IMR-90 (cell line): Measurements from ENCODE around the gene SLC38A11. TPM values are rescaled to one million over a fixed set of nuclear protein-coding genes. Genes with fewer than 3 reads are reported as not detected.
A peak's percentile ranks its signal among the peaks of the same experiment; 100 is the strongest.

Experiments used
- ATAC-seq: fragments of 200-7000 bp; cut with Tn5 transposase; 2 replicates; pipeline ENCODE4 v1.9.1; 2020; ENCODE audit warnings: low read depth, mild to moderate bottlenecking, moderate library complexity
- BruUV-seq: library from RNA; stranded (reverse); fragments of 400-500 nt; replicated peaks from 2 replicates; lab custom pipeline; 2021; lab: Mats Ljungman, UMichigan
- CTCF ChIA-PET: fragments of 300-600 bp; formaldehyde crosslinking; extraction: SDS; loops from one replicate; lab custom pipeline; 2021; ENCODE audit warnings: antibody characterized with exemption; lab: Yijun Ruan, JAX
- POLR2A ChIA-PET: fragments of 300-600 bp; sonication (Branson Sonifier 250); formaldehyde crosslinking; loops from one replicate; lab custom pipeline; 2022; ENCODE audit warnings: antibody characterized with exemption; ENCODE audit not compliant: unreplicated experiment; lab: Charles Lee
- DNase-seq: peaks from one replicate; pipeline ENCODE4 v3.0.0; 2013
- H2AFZ ChIP-seq: replicated peaks from 2 replicates; pipeline ENCODE3; 2013; ENCODE audit warnings: low read length, mild to moderate bottlenecking; ENCODE audit not compliant: poor library complexity
- H2AK5ac ChIP-seq: 2 replicates; pipeline ENCODE4 v1.6.1; 2013; ENCODE audit warnings: low read depth, low read length, inconsistent platforms
- H2AK9ac ChIP-seq: replicated peaks from 2 replicates; pipeline ENCODE3; 2013; ENCODE audit warnings: mild to moderate bottlenecking, low read depth, low read length, moderate library complexity; ENCODE audit not compliant: poor library complexity
- H2BK120ac ChIP-seq: 2 replicates; pipeline ENCODE4 v1.6.1; 2013; ENCODE audit warnings: low read depth, low read length, inconsistent platforms
- H2BK15ac ChIP-seq: 3 replicates; pipeline ENCODE4 v1.6.1; 2013; ENCODE audit warnings: low read depth, low read length, inconsistent platforms
- H2BK20ac ChIP-seq: 2 replicates; pipeline ENCODE4 v1.6.1; 2013; ENCODE audit warnings: low read depth, mild to moderate bottlenecking, inconsistent platforms, low read length, moderate library complexity
- H2BK5ac ChIP-seq: 2 replicates; pipeline ENCODE4 v1.6.1; 2013; ENCODE audit warnings: mild to moderate bottlenecking, low read depth, low read length, inconsistent platforms; ENCODE audit not compliant: poor library complexity, severe bottlenecking
- H3K14ac ChIP-seq: replicated peaks from 2 replicates; pipeline ENCODE4 v1.6.1; 2013; ENCODE audit warnings: low read depth, low read length, inconsistent platforms
- H3K18ac ChIP-seq: 2 replicates; pipeline ENCODE4 v1.6.1; 2013; ENCODE audit warnings: low read depth, low read length, control low read depth
- H3K23ac ChIP-seq: 2 replicates; pipeline ENCODE4 v1.6.1; 2013; ENCODE audit warnings: low read depth, low read length, inconsistent platforms
- H3K27ac ChIP-seq: 2 replicates; pipeline ENCODE4 v1.5.1; 2013; ENCODE audit warnings: mild to moderate bottlenecking, control low read depth, low read length; ENCODE audit not compliant: insufficient read depth
- H3K27me3 ChIP-seq: 2 replicates; pipeline ENCODE4 v1.6.1; 2013; ENCODE audit warnings: low read length; ENCODE audit not compliant: control insufficient read depth, insufficient read depth
- H3K36me3 ChIP-seq: 2 replicates; pipeline ENCODE4 v1.6.1; 2013; ENCODE audit warnings: low read length, mixed read lengths; ENCODE audit not compliant: control insufficient read depth, insufficient read depth
- H3K4ac ChIP-seq: 2 replicates; pipeline ENCODE4 v1.6.1; 2013; ENCODE audit warnings: low read depth, low read length, inconsistent platforms
- H3K4me1 ChIP-seq: 2 replicates; pipeline ENCODE4 v1.6.1; 2013; ENCODE audit warnings: low read length, mixed read lengths; ENCODE audit not compliant: control insufficient read depth, insufficient read depth
- H3K4me2 ChIP-seq: 2 replicates; pipeline ENCODE4 v1.6.1; 2013; ENCODE audit warnings: low read depth, mild to moderate bottlenecking, control low read depth, low read length, moderate library complexity
- H3K4me3 ChIP-seq: 2 replicates; pipeline ENCODE4 v1.5.1; 2013; ENCODE audit warnings: low read depth, mild to moderate bottlenecking, control low read depth, low read length, moderate library complexity; ENCODE audit not compliant: insufficient read depth
- H3K56ac ChIP-seq: 2 replicates; pipeline ENCODE4 v1.6.1; 2013; ENCODE audit warnings: low read length, inconsistent platforms; ENCODE audit not compliant: insufficient read depth; ENCODE audit errors: extremely low read depth
- H3K79me1 ChIP-seq, 2 experiments: 2 replicates each; pipeline ENCODE4 v1.6.1; 2013; ENCODE audit warnings: low read length in 2 of 2, inconsistent platforms in 1 of 2, low read depth in 1 of 2
- H3K9ac ChIP-seq: 2 replicates; pipeline ENCODE4 v1.6.1; 2013; ENCODE audit warnings: low read depth, low read length, control low read depth
- H3K9me1 ChIP-seq: 2 replicates; pipeline ENCODE4 v1.6.1; 2013; ENCODE audit warnings: low read length, inconsistent platforms; ENCODE audit not compliant: insufficient read depth
- H3K9me3 ChIP-seq: 2 replicates; pipeline ENCODE4 v1.6.1; 2013; ENCODE audit warnings: low read length; ENCODE audit not compliant: control insufficient read depth, insufficient read depth
- H4K20me1 ChIP-seq: 2 replicates; pipeline ENCODE4 v1.6.1; 2013; ENCODE audit warnings: low read length, inconsistent platforms; ENCODE audit not compliant: insufficient read depth
- H4K5ac ChIP-seq: 2 replicates; pipeline ENCODE4 v1.6.1; 2013; ENCODE audit warnings: mild to moderate bottlenecking, low read depth, low read length, control low read depth
- H4K8ac ChIP-seq, 2 experiments: 2 replicates each; pipeline ENCODE4 v1.6.1; 2013; ENCODE audit warnings: low read depth in 2 of 2, low read length in 2 of 2, control low read depth in 1 of 2, inconsistent platforms in 1 of 2
- H4K91ac ChIP-seq: 2 replicates; pipeline ENCODE4 v1.6.1; 2013; ENCODE audit warnings: low read depth, low read length, inconsistent platforms; ENCODE audit not compliant: insufficient read depth
- BHLHE40 ChIP-seq: fragments of 150-350 bp; IDR thresholded peaks from 2 replicates; pipeline ENCODE4 v1.6.1; 2016; ENCODE audit warnings: mild to moderate bottlenecking, low read depth, low read length
- CEBPB ChIP-seq: IDR thresholded peaks from 2 replicates; pipeline ENCODE4 v1.6.1; 2012; ENCODE audit warnings: low read depth, low read length, improper control_type of control experiment
- CHD1 ChIP-seq: IDR thresholded peaks from 2 replicates; pipeline ENCODE4 v1.6.1; 2012; ENCODE audit warnings: low read depth, low read length, improper control_type of control experiment
- FOS ChIP-seq: fragments of 150-350 bp; IDR thresholded peaks from 2 replicates; pipeline ENCODE4 v1.6.1; 2016; ENCODE audit warnings: low read depth, low read length
- MAZ ChIP-seq: IDR thresholded peaks from 2 replicates; pipeline ENCODE4 v1.6.1; 2012; ENCODE audit warnings: low read depth, mild to moderate bottlenecking, low read length, improper control_type of control experiment, moderate library complexity, borderline replicate concordance
- MXI1 ChIP-seq: IDR thresholded peaks from 2 replicates; pipeline ENCODE4 v1.6.1; 2012; ENCODE audit warnings: low read depth, mild to moderate bottlenecking, low read length, moderate library complexity, borderline replicate concordance
- NFE2L2 ChIP-seq: fragments of 150-350 bp; IDR thresholded peaks from 2 replicates; pipeline ENCODE4 v1.6.1; 2016; ENCODE audit warnings: low read depth, mild to moderate bottlenecking, low read length
- POLR2A ChIP-seq: IDR thresholded peaks from 2 replicates; pipeline ENCODE4 v1.6.1; 2012; ENCODE audit warnings: mild to moderate bottlenecking, low read depth, low read length
- RAD21 ChIP-seq: IDR thresholded peaks from 2 replicates; pipeline ENCODE4 v1.6.1; 2012; ENCODE audit warnings: low read length, improper control_type of control experiment
- RCOR1 ChIP-seq: IDR thresholded peaks from 2 replicates; pipeline ENCODE4 v1.6.1; 2012; ENCODE audit warnings: mild to moderate bottlenecking, low read length, improper control_type of control experiment; ENCODE audit not compliant: insufficient replicate concordance
- RFX5 ChIP-seq: IDR thresholded peaks from 2 replicates; pipeline ENCODE4 v1.8.0; 2012; ENCODE audit warnings: low read depth, mild to moderate bottlenecking, low read length, moderate library complexity
- SMC3 ChIP-seq: fragments of 150-350 bp; IDR thresholded peaks from 2 replicates; pipeline ENCODE4 v1.6.1; 2016; ENCODE audit warnings: low read depth, mild to moderate bottlenecking, antibody characterized with exemption, low read length, moderate library complexity
- dilution Hi-C: fragments of 300-500 bp; cut with HindIII; formaldehyde crosslinking; loops from one replicate; pipeline ENCODE4 v1.14.3; 2018; ENCODE audit warnings: low sequenced_read_pairs; ENCODE audit not compliant: unreplicated experiment
- in situ Hi-C: fragments of 300-500 bp; cut with MboI; formaldehyde crosslinking; loops from 3 replicates; pipeline ENCODE4 v1.14.3; 2019; ENCODE audit warnings: low sequenced_read_pairs, inconsistent platforms, mixed read lengths
- intact Hi-C: fragments of 100-400 bp; cut with micrococcal nuclease; formaldehyde crosslinking; loops from 2 replicates; pipeline ENCODE4 v1.10.0; 2022
- polyA plus RNA-seq, 3 experiments: library from polyadenylated mRNA; depleted of rRNA; stranded (reverse); fragments of >200 nt; gene quantifications; 2 replicates each; pipeline ENCODE4 v1.2.3, GENCODE V29; 2012; ENCODE audit warnings: low replicate concordance in 1 of 3
- total RNA-seq: library from RNA; depleted of rRNA; stranded (reverse); fragments of >200 nt; gene quantifications from 2 replicates; pipeline ENCODE4 v1.2.3, GENCODE V29; 2012
- TF ChIP-seq, protein P1 (sequence below): fragments of 150-350 bp; IDR thresholded peaks from 2 replicates; pipeline ENCODE4 v1.6.1; 2017; ENCODE audit warnings: mild to moderate bottlenecking, antibody characterized with exemption, low read length, low read depth
- TF ChIP-seq, protein P2 (sequence below): conservative IDR thresholded peaks from 2 replicates; pipeline ENCODE4 v1.5.1; 2012; ENCODE audit warnings: mild to moderate bottlenecking, low read depth, low read length, improper control_type of control experiment
- TF ChIP-seq, protein P3 (sequence below): fragments of 150-350 bp; IDR thresholded peaks from 2 replicates; pipeline ENCODE4 v1.6.1; 2016; ENCODE audit warnings: low read depth, mild to moderate bottlenecking, low read length, moderate library complexity, borderline replicate concordance

The SLC38A11 gene
- total and polyA plus RNA-seq, 2 of the 4 experiments (the other 2 are of a cell fraction): 0.18 to 0.21 TPM

DNA sequence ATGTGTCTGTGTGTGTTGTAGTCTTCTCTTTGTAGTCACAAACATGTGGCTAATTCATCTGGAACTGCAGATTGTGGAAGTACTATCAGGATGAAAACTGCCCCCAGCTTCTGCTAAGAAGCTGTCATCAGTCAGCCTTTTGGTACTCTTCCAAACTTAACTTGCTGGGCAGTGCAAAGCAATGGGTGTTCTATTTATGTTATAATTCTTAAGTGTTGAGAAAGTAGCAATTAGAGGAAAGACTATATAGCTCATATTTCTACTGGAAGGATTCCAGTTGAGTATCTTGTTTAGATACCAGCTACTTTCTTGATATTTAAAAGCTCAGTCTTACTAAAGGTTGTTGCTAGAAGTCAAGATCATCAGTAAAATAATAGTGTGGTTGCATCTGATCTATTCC is 52.1 kb downstream of the SLC38A11 start:
- Histone ChIP-seq H3K9ac (no peak overlapping the region), H2BK5ac (no peak overlapping the region), H3K18ac (no peak overlapping the region), H3K27me3 (no peaks in the 10 kb centered on the region), H3K56ac (no peak overlapping the region), H4K91ac (no peak overlapping the region), H3K9me1 (0 out of 2 replicates have a peak, but pooled peaks cover 3% of the 10 kb centered on the region), H2BK20ac (no peak overlapping the region), H2AK5ac (no peak overlapping the region), H4K5ac (no peak overlapping the region), H3K4me3 (no peak overlapping the region), H3K14ac (no peak overlapping the region), H2BK15ac (no peak overlapping the region), H3K27ac (no peak overlapping the region), H3K23ac (no peak overlapping the region), H3K4ac (no peak overlapping the region), H4K8ac (no peak overlapping the region), H3K36me3 (no peaks in the 10 kb centered on the region), H2BK120ac (no peak overlapping the region), H4K20me1 (no peaks in the 10 kb centered on the region), H3K4me2 (peak overlapping the region; percentile 37), H3K4me1 (peaks cover 2% of the 10 kb centered on the region; the same call in 1 of the 2 replicates), H3K9me3 (no peaks in the 10 kb centered on the region), H2AFZ (no peak overlapping the region), H3K79me1 (no peaks in the 10 kb centered on the region), H2AK9ac (no peak overlapping the region)
- dilution Hi-C loops (no loop called here), in situ Hi-C loops (loop anchor here (25.0 kb wide), 1 partner anchor 166 kb away; no protein-coding TSS in a partner anchor), intact Hi-C loops (no loop called here)
- TF ChIP-seq POLR2A: no peak
- no peak for TF ChIP-seq NFE2L2
- TF ChIP-seq RAD21: no peak
- TF ChIP-seq, protein P1, sequence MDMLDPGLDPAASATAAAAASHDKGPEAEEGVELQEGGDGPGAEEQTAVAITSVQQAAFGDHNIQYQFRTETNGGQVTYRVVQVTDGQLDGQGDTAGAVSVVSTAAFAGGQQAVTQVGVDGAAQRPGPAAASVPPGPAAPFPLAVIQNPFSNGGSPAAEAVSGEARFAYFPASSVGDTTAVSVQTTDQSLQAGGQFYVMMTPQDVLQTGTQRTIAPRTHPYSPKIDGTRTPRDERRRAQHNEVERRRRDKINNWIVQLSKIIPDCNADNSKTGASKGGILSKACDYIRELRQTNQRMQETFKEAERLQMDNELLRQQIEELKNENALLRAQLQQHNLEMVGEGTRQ: no peak
- TF ChIP-seq CHD1: no peak
- TF ChIP-seq SMC3: no peak
- TF ChIP-seq FOS: no peak
- TF ChIP-seq RFX5: no peak
- no peak for TF ChIP-seq BHLHE40
- TF ChIP-seq CEBPB: no peak
- TF ChIP-seq, protein P2, sequence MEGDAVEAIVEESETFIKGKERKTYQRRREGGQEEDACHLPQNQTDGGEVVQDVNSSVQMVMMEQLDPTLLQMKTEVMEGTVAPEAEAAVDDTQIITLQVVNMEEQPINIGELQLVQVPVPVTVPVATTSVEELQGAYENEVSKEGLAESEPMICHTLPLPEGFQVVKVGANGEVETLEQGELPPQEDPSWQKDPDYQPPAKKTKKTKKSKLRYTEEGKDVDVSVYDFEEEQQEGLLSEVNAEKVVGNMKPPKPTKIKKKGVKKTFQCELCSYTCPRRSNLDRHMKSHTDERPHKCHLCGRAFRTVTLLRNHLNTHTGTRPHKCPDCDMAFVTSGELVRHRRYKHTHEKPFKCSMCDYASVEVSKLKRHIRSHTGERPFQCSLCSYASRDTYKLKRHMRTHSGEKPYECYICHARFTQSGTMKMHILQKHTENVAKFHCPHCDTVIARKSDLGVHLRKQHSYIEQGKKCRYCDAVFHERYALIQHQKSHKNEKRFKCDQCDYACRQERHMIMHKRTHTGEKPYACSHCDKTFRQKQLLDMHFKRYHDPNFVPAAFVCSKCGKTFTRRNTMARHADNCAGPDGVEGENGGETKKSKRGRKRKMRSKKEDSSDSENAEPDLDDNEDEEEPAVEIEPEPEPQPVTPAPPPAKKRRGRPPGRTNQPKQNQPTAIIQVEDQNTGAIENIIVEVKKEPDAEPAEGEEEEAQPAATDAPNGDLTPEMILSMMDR: no peak
- TF ChIP-seq RCOR1: no peak
- TF ChIP-seq, protein P3, sequence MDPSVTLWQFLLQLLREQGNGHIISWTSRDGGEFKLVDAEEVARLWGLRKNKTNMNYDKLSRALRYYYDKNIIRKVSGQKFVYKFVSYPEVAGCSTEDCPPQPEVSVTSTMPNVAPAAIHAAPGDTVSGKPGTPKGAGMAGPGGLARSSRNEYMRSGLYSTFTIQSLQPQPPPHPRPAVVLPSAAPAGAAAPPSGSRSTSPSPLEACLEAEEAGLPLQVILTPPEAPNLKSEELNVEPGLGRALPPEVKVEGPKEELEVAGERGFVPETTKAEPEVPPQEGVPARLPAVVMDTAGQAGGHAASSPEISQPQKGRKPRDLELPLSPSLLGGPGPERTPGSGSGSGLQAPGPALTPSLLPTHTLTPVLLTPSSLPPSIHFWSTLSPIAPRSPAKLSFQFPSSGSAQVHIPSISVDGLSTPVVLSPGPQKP: no peak
- TF ChIP-seq MXI1: no peak
- no peak for TF ChIP-seq MAZ
- no TSS peak for BruUV-seq
- POLR2A ChIA-PET: no interaction called here
- DNase-seq: peak; percentile 77
- CTCF ChIA-PET: interaction anchor here (1.2 kb wide), 1 partner anchor 11 kb away, joined by 4 read pairs; no protein-coding TSS in a partner anchor
- ATAC-seq: peak; percentile 73
